ENCODE results near the gene LNP1.

GRCh38 chr3:100429187-100429716 lies 27.9 kb downstream of the LNP1 start:
- TF ChIP-seq EZH2 (IDR thresholded peaks at IDR 0.05), result no peak
- TF ChIP-seq, protein P1, sequence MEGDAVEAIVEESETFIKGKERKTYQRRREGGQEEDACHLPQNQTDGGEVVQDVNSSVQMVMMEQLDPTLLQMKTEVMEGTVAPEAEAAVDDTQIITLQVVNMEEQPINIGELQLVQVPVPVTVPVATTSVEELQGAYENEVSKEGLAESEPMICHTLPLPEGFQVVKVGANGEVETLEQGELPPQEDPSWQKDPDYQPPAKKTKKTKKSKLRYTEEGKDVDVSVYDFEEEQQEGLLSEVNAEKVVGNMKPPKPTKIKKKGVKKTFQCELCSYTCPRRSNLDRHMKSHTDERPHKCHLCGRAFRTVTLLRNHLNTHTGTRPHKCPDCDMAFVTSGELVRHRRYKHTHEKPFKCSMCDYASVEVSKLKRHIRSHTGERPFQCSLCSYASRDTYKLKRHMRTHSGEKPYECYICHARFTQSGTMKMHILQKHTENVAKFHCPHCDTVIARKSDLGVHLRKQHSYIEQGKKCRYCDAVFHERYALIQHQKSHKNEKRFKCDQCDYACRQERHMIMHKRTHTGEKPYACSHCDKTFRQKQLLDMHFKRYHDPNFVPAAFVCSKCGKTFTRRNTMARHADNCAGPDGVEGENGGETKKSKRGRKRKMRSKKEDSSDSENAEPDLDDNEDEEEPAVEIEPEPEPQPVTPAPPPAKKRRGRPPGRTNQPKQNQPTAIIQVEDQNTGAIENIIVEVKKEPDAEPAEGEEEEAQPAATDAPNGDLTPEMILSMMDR (IDR thresholded peaks at IDR 0.05), result no peak

All from neural progenitor cell (in vitro differentiated cells).